ENCODE data around the gene MKRN2OS.

Gene MKRN2OS, protein sequence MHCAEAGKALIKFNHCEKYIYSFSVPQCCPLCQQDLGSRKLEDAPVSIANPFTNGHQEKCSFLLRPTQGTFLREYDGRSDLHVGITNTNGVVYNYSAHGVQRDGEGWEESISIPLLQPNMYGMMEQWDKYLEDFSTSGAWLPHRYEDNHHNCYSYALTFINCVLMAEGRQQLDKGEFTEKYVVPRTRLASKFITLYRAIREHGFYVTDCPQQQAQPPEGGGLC

DNA sequence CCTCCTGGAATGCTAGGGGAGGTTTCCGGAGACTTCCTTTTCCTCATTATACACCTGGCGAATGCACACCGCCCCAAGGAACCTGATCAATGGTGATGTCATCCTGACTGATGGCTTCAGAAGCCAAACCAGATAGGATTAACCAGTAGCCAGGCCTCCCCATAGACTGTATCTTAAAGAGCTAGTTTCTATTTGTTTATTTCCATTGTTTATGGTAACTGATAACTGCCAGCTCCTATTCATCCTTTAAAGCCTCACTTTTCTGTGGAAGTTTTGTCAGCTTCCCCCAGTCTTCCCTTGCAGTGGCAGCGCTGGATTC is at the start of gene MKRN2OS:
Gene MKRN2OS, minus strand, starts transcription at position 27 of the 319 bp plus-strand sequence. CDS start 35 bp downstream, outside the sequence.
- DNase-seq, result no peak

DNA sequence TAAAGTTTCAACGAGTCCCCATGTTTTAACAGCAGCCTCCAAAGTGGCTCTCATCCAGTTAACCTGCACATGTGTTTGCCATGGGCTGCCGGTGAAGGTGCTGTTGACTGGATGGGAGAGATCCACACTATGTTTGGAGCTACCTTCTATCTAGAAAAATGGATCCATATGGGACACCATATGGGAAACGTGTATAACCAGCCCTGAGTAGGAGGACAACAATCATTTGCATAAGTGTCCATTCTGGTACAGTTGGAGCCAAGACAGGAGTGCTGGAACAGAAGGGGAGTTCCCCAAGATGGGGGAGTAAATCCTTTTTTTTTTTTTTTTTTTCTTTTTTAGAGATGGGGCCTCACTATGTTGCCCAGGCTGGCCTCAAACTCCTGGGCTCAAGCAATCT is 48.2 kb upstream of the MKRN2OS start:
- no peak for DNase-seq

- no peak for DNase-seq
Observed at GRCh38 chr3:12591997-12592715, 46.9 kb upstream of the MKRN2OS start.

DNA sequence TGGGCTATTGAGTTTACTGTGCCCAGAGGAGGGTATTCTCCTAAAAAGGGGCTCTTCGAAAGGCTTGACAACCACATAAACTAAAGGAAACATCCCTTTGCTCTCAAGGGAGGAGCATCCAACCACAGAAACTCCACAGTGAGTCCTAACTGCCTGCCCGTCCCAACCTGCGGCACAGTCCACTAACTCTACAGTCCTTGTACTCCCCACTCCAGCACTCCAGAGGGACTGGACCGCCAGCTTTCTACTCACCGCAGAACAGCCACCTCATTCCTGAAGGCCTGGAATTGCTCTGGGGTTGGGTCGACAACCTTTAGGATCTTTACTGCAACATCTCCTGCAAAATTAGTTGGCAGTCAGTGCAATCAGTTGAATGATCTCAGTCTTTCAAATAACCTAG is 46.2 kb upstream of the MKRN2OS start:
- no peak for DNase-seq

GRCh38 chr3:12590096-12590495 is 44.8 kb upstream of the MKRN2OS start:
- DNase-seq, result peak; percentile 30

DNA sequence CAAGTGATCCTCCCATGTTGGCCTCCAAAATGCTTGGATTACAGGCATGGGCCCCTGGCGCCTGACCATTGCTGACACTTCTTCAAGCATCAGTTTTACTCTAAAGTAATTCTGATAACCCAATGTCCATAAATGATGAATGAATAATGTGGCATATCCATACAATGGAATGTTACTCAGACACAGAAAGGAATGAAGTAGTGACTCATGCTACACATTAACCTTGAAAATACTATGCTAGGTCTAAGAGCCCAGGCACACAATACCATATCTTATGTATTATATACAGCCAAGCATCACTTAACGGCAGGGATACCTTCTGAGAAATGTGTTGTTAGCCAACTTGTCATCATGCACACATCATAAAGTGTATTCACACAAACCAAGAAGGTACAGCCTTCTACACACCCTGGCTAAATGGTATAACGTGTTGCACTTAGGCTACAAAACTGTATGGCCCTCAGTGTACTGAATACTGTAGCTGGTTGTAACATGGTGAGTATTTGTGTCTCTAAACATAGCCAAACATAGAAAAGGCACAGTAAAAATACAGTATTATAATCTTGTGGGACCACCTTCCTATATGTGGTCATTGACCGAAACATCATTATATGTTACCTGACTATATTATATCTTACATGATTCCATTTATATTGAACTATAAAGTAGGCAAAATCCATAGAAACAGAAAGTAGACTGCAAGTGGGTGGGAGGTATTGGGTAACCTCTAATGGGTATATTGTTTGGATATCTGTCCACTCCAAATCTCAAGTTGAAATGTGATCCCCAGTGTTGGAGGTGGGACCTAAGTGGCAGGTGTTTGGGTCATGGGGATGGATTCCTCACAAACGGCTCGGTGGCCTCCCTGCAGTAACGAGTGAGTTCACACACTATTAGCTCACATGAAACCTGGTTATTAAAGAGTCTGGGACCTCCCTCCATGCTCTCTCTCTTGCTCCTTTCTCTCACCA is 43.0 kb upstream of the MKRN2OS start:
- DNase-seq, result no peak

DNA sequence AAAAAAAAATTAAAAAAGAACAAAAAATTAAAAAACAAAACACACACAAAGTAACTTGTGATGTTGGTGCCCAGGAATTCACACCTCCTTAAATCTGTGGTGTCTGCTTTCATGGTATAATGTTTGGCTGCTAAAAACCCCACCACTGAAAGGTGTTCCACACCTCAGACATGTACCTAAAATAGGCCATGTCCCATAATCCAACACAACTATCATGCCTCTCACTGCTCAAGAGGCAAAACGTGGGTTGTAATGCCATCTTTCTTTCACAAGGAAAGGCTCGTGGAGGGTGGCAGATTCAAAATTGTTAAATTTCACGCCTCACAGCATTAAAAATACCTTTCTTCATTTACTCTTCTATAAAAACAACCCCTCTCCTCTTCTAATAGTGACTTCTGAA is 41.1 kb upstream of the MKRN2OS start:
- no peak for DNase-seq

GRCh38 chr3:12585970-12586369 is 40.7 kb upstream of the MKRN2OS start:
- no peak for DNase-seq

DNA sequence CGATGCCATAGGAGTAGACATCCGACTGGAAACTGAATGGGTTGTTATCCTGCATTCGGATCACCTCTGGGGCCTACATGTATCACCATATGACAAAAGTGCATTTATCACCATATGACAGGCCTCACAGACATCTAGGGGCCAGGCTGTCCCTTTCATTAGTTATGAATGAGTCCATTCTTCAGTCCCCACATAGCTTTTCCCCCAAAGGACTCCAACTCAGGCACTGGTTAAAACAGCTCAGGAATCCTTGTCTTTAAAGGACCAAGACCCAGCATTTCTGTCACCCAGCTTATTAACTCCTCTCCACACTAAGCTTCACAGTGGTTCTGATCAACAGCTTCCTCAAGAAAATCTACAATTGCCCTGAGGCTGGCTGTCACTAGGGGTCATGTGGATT is 39.9 kb upstream of the MKRN2OS start:
- no peak for DNase-seq

DNA sequence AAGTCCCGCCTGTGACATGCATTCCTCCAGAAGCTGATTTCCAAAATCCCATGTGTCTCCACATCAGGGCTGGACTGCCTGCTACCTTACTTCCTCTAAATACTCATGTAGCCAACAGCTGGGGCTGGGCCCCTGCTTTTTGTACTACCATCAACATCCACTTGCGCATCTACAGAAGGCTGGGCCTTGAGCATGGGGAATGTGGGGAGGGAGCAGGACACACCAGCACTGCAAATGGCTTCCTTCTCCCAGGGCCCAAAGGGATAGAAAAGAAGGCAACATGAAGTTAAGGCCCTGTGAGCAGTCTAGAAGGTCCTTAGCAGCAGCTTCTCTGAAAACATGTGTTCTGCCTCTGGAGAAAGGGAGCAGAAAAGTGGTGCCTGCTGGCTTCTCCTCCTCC is 38.8 kb upstream of the MKRN2OS start:
- no peak for DNase-seq

- no peak for DNase-seq
Observed at GRCh38 chr3:12583280-12583679, 38.0 kb upstream of the MKRN2OS start.

DNA sequence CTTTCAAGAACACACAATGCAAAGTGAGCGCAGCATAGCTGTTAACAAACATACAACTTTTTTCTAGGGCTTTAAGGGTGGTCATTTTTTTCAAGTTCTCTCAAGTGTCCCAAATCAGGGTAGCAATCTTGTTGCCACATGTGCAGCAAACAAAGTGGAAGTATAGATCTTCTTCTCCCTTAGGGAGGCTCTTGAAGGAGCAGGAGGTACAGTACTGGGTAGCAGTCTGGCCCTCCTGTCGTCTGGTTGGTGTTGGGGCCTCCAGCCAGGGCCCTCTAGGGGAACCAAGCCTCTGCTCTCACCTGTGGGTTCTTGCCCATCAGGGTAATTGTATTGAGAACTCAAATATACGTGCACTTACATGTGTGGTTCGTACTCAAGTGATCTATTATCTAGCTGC is 37.4 kb upstream of the MKRN2OS start:
- DNase-seq, result no peak

GRCh38 chr3:12579905-12580304 is 34.6 kb upstream of the MKRN2OS start:
- DNase-seq, result peak; percentile 50

- no peak for DNase-seq
Observed at GRCh38 chr3:12579456-12579855, 34.2 kb upstream of the MKRN2OS start.

DNA sequence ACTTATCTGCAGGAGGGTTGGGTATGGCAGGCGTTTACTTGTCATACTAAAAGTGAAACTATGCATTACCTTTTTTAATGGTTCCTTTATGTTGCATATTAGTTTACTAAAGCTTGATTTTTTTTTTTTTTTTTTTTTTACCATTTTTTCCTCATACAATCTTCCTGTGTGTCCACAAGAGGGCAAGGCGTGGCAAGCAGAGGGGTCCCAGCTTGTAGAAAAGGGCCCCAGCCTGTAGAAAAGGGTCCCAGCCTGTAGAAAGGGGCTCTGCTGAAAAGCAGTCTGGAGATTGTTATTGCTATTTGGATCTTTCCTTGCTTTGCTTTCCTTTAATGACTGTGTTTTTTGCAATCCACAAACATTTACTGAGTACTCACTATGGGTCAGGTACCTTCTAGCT is 33.4 kb upstream of the MKRN2OS start:
- no peak for DNase-seq

DNA sequence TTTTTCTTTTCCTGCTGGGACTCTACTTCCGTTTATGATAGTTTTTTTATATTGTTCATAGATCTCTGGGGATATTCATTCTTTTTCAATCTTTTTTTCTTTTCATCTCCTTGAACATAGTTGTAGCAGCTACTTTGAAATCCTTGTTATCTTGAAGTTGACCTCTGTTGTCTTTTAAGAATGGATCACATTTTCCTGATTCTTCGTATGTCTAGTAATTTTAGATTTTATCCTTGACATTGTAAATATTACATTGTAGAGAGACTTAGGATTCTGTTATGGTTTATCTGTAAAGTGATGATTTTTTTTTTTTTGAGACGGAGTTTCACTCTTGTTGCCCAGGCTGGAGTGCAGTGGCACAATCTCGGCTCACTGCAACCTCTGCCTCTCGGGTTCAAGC is 32.1 kb upstream of the MKRN2OS start:
- DNase-seq, result no peak

GRCh38 chr3:12574661-12575060 is 29.4 kb upstream of the MKRN2OS start:
- DNase-seq, result no peak

GRCh38 chr3:12574131-12574530 is 28.8 kb upstream of the MKRN2OS start:
- no peak for DNase-seq

- no peak for DNase-seq
Observed at GRCh38 chr3:12571986-12572385, 26.7 kb upstream of the MKRN2OS start.

DNA sequence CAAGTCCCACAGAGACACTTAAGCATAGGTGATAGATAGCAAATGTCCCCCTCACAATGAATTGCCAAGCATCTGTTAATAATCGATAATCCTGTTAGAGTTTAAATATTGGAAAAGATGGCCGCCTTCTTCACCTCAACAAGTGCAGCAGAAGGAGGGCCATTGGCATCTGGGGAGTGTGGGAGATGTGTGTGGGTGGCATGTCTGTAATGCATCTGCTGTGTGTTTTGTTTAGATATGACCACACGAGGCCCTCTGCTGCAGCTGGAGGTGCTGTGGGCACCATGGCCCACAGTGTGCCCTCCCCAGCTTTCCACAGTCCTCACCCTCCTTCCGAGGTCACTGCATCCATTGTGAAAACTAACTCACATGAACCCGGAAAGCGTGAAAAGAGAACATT is 24.5 kb upstream of the MKRN2OS start:
- no peak for DNase-seq

DNA sequence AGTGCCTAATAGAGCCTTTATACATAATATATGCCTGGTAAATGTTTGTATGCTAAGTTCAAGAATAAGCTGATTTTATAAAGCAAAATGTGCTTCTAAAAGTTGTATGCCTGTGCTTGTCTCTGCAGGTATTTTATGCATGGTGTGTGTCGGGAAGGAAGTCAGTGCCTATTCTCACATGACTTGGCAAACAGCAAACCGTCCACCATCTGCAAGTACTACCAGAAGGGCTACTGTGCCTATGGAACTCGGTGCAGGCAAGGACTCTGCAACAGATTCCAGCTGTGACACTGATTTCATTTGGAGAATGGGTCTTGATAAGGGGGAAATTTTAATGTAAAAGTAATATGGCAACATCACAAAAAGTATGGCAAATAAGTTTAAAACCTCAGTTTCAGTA is 23.4 kb upstream of the MKRN2OS start:
- DNase-seq, result no peak

- no peak for DNase-seq
Observed at GRCh38 chr3:12566976-12567375, 21.7 kb upstream of the MKRN2OS start.

DNA sequence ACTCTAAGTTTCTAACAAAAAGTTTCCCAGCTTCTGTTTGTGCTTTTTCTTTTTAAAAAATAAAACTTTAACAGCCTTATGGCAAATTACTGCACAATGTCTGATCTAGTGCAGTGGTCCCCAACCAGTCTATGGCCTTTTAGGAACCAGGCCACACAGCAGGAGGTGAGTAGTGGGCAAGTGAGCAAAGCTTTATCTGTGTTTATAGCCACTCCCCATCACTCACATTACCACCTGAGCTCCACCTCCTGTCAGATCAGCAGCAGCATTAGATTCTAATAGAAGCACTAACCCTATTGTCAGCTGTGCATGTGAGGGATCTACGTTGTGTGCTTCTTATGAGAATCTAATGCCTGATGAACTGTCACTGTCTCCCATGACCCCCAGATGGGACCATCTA is 17.2 kb upstream of the MKRN2OS start:
- no peak for DNase-seq

DNA sequence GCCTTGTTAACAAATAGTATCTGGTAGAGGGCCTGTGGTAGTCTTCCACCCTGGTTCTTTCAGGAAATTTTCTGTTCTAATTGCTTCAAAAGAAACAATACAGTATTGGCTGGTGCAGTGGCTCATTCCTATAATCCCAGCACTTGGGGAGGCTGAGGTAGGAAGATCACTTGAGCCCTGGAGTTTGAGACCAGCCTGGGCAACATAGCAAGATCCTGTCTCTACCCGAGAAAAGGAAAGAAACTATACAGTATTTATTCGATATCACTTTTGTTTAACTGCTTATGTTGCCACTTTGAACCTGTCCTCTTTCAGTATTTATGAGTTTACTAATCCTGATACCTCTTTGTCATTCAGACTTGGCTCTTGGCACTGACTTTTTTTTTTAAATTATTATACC is 16.1 kb upstream of the MKRN2OS start:
- no peak for DNase-seq

All from suppressor macrophage treated with lipopolysaccharide for 4 hours (primary cell).